CD4-positive, alpha-beta T cell treated with Interferon alpha-2 for 1 hour (primary cell): ENCODE results near the gene DTNA.
"Not testable (repeated sequence)": the region's sequence is repeated elsewhere in the genome, so short reads cannot be mapped to it uniquely, and the experiment has no call there.

Source experiments
- DNase-seq, 2 donors: peaks; one replicate each; pipeline ENCODE4 v3.0.0-alpha.2; 2020 to 2022

Gene DTNA

DNA sequence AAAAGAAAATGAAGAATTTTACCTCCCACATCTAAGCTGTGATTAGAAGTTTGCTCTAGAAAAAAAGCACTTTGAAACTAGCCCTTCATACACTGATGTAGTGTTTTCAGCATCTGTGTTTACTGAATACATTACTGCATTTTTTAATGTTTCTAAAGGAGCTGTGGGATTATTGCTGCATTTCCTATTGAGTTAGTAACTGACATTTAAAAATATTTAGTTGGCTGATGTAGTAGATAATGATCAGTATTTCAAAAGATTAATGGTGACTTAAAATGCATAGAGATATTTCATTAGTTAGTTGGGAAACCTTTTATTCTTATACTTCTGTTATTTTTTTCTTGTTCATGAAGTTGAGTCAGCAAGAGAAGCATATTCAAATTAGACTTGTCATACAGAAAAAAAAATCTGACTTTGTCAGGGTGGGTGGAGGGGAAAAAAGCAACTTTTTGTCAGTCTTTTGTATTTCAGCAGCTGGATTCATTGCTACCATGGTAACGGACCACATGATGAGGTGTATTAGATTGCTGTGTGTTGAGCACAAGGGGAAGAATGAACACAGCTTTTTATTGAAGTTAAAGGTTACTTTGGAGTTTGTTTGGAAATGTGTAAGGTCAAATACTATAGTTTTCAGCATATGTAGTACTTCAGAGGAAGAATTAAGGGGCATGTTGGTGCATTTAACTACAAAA is at the start of gene DTNA:
Gene DTNA (plus strand): TSS at position 549 of the 692 bp plus-strand sequence. CDS start 45,679 bp downstream, outside the sequence.
- no peak for DNase-seq

- no peak for DNase-seq
These were observed 49.5 kb upstream of the DTNA start for GRCh38 chr18:34660572-34660971.

DNA sequence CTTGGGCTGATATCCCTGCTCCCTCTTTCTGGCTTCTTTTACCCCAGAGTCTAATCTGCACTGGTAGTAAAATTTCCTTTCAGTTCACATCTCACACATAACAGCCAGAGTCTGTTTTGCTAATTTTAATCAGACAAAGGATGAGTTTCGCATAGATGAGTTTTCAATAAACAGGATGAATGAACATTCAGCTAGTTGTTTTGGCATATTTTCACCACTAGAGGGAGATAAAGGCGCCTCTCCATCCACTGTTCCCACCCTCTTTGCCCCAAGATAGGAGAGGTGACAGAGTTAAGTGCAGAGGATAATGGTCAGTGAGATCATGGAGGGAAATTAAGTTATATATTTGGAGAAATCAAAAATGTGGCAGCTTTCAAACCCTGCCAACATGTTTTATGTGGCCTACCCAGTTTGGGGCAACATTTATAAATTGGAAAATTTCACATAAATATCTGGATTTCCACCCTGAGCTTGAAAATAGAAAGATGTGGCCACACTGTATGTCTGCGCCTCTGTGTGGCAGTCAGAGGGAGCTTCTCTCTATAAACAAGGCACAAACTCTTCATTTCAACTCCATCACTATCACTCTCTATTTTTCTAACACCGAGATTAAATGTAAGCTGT is 48.5 kb upstream of the DTNA start:
- DNase-seq: peak in 1 of 2 donors; percentile 7

GRCh38 chr18:34676816-34677574 is 33.1 kb upstream of the DTNA start:
- DNase-seq: no peak

DNA sequence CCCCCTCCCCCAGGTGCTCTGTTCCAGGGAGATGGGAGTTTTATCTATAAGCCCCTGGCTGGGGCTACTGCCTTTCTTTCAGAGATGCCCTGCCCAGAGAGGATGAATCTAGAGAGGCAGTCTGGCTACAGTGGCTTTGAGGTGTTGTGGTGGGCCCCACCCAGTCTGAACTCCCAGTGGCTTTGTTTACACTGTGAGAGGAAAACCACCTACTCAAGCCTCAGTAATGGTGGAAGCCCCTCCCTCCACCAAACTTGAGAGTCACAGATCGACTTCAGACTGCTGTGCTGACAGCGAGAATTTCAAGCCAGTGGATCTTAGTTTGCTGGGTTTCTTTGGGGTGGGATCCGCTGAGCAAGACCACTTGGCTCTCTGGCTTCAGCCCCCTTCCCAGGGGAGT is 20.3 kb upstream of the DTNA start:
- DNase-seq: not testable (repeated sequence)

GRCh38 chr18:34691614-34692013 is 18.5 kb upstream of the DTNA start:
- DNase-seq: no peak

- no peak for DNase-seq
These were observed 15.4 kb upstream of the DTNA start for GRCh38 chr18:34694591-34695165.

DNA sequence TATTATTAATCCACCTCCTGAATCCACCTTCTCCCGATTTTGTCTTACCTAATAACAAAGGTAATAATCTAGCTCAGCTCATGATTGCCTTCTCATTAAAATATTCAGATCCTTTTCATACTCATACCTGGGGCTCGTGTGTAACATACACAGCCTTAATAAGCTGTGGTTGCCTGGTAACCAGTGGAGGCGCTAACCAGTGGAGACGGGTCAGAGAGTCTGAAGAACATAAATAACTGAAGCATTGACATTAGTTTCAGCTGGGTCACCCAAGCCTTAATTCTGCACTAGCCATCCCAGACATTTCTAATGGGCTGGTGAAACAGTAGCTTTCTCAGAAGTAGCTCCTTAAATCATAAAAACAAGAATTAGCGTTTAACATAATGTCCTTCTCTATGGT is 14.8 kb upstream of the DTNA start:
- no peak for DNase-seq

DNA sequence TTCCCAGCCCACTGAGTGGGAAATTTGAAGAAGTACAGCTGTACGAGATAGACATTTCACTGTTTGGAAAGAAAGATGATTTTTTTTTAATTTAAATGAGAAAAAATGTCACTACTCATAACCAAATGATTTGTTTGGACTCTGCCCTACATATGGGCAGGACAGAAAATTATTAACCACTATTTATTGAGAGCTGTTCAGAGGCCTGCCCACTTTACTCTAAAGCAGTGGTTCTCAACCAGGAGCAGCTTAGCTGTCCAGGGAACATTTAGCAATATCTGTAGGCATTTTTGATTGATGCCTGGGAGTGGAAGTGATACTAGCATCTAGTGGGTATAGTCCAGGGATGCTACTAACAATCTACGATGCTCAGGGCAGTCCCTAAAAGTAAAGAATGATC is 13.4 kb upstream of the DTNA start:
- DNase-seq: no peak

GRCh38 chr18:34697233-34697632 is 12.9 kb upstream of the DTNA start:
- DNase-seq: no peak

- no peak for DNase-seq
These were observed 12.2 kb upstream of the DTNA start for GRCh38 chr18:34697891-34698290.

GRCh38 chr18:34701911-34702310 is 8.2 kb upstream of the DTNA start:
- no peak for DNase-seq

DNA sequence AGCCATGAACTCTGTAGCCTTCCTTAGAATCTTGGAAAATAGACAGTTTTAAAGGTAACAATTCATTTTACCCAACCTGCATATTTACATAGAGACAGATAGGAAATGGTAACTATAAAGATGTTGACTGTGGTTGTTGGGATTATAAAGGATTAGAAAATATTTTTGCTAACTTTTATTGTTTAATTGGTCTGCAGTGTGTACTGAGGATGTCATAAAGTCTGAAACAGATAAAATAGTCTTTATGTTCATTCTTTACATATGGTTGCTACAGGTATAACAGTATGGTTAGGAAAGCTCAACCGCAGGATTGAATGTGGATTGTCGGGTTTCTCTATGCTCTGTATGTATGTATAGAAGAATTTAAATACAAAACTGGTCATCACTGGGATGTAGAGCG is 7.3 kb upstream of the DTNA start:
- no peak for DNase-seq

DNA sequence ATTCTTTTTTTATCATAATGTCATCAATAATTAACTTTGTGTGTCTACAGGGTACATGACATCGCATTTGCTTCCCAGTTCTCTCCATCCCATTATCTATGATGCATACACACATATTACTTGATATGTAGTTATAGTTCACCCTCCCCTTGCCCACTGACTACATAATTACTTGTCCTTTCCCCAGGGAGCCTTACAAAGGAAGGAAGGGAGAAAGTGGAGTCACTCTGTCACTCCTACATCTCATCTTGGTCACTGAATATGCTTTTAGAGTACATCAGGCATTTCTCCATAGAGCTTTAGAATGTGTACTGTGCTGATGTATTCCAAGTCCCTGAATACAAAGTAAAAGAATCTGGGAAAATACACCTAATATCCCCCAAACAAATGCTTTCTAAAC is 6.0 kb upstream of the DTNA start:
- no peak for DNase-seq

DNA sequence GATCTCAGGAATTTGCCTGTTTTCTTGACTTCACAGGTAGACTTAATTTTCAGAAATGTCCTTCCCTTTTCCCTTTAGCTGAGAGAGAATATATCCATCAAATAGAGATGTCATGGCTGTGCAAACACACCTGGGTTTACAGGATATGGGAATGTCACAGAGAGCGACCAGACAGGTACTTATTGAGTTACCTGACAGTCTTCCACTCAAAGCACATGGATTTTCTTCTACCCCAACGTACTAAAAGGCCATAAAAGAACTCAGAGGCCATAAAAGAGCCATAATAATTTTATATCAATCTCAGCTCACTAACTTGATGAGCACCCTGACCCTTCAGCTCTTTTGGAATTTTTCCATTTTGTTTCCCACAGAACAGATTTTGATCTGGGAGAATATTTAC is 5.3 kb upstream of the DTNA start:
- no peak for DNase-seq

GRCh38 chr18:34707670-34708069 is 2.4 kb upstream of the DTNA start:
- no peak for DNase-seq

DNA sequence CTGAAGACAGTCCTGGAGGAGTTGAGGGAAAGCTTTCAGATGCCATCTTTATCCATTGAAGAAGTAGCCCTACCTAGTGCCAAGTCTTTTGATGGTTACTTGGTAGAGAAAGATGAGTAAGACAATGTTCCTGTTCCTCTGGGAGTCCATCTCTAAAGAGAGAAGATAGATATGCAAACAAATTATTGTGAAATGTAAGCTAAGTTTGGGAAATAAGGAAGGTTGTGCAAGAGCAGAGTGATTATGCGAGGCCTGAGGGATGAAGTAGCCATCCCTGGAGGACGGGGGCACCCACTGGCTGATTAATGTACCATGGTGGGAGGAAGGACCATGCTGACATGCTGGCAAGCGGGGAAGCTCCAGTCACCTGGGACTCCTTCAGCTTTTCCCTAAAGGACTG is 994 bp upstream of the DTNA start:
- DNase-seq: no peak

DNA sequence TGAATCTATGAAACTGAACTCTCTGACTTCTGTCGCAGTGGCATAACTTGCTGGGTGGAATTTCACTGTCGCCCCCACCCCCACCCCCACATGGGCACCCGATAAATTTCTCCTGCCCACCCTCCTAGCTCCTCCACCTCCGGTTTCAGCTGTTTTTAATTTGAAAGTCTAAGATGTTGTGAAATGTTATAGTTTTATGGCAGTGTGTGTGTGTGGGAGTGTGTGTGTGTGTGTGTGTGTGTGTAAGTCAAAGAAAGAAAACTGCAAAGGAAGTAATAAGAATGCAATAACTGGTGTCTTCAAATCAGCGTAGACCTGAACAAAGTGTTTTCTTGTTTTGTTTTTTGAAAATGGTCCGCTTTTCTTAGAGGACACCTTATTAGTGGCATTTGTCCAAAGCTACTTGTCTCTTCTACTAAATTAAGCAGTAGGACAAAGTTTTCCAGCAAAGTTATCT is 388 bp downstream of the DTNA start:
- no peak for DNase-seq

DNA sequence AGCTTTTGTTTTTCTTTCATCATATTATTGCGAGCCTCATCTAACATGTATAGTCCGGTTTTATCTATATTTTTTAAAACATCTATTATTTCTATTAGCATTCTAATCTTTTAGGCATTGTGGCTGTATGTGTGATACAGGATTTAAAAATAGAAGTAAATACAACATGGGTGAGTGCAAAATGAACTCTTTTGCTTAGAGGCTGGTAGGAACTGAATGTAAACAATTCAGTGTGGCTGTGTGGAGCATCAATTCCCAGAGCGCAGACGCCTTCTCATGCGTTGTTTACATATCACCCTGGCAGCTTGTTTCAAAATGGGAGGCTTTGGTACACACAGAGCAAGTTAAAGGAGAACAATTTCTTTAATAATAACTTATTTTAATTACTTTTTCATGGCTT is 836 bp downstream of the DTNA start:
- DNase-seq: no peak

DNA sequence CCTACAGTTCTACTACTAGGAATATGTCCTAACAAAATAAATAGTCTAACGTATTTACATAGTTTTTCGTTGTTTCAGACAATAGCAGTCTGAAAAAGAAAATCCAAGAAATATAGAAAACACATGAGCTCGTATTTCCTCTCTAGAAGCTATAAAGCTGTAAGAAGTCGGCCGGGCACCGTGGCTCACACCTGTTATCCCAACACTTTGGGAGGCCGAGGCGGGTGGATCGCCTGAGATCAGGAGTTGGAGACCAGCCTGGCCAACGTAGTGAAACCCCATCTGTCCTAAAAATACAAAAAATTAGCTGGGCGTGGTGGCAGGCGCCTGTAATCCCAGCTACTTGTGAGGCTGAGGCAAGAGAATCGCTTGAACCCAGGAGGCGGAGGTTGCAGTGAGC is 6.0 kb downstream of the DTNA start:
- DNase-seq: not testable (repeated sequence)

DNA sequence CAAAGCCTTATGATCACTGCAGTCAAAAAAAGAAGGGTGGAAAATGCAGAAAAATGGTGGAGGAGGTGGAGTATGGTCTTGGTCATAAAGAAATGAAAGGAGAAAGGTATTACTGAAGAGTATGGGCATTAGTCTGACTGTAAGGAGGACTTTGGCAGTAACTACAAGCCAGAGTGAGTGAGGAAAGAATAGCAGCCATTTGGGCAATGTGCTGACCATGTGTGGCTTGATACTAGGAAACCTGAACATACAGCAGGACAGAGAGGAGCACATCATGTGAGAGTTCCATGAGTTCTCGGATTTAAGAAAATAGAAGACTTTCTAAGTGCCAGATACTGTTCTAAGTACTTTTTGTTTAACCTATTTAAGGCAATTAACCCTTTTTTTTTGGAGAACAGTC is 8.5 kb downstream of the DTNA start:
- DNase-seq: no peak

GRCh38 chr18:34720220-34720619 is 10.1 kb downstream of the DTNA start:
- no peak for DNase-seq

DNA sequence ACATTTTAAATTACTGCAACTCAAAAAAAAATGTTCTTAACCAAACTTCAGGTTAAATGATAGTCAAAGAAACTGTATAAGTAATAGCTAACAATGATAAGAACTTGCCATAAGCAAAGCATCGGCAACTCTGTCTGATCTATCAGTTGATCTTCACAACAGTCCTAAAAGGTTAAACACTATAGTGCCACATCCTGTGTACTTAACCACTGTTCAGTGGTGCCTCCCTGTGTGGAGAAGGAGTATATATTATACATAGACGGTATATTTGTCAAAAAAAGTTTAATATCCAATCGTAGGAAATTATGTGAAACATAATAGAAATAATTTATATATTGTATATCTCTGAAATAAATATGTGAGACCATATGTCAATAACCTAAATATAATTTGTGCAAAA is 13.0 kb downstream of the DTNA start:
- DNase-seq: no peak

DNA sequence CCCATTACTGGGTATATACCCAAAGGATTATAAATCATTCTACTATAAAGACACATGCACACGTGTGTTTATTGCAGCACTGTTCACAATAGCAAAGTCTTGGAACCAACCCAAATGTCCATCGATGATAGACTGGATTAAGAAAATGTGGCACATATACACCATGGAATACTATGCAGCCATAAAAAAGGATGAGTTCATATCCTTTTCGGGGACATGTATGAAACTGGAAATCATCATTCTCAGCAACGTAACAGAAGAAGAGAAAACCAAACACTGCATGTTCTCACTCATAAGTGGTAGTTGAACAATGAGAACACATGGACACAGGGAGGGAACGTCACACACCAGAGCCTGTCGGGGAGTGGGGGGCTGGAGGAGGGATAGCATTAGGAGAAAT is 15.6 kb downstream of the DTNA start:
- not testable (repeated sequence) for DNase-seq
